Left ventricle myocardium superior (tissue), 1 donor: ENCODE measurements around the gene IRF2BP2. TPM values are rescaled to one million over a fixed set of nuclear protein-coding genes. Genes with fewer than 3 reads are reported as not detected.

Source experiments
- total RNA-seq: library from RNA; stranded (reverse); fragmentation: NEBNext Ultra II Directional; extraction: Animal tissue kit (Norgen Biotek cat#: 25700); gene quantifications from one replicate; pipeline ENCODE4 v1.2.1, GENCODE V29; 2021
- donor health status: DM: no; HTN: yes; CAD: no; lungs with severe emphysema.

The IRF2BP2 gene
- total RNA-seq, 1 donor from 2014 or later: 124 TPM

Other genes with a start within 250 kb of the IRF2BP2 start
- gene COA6, start 236.7 kb downstream of the IRF2BP2 start, total RNA-seq: 38.2 TPM
- gene TARBP1, start 131.0 kb downstream of the IRF2BP2 start, total RNA-seq: 10.8 TPM